ENCODE results near the gene CWC27.

The CWC27 gene

GRCh38 chr5:65041296-65042158, 272.8 kb downstream of the CWC27 start:
- DNase-seq = no peak

DNA sequence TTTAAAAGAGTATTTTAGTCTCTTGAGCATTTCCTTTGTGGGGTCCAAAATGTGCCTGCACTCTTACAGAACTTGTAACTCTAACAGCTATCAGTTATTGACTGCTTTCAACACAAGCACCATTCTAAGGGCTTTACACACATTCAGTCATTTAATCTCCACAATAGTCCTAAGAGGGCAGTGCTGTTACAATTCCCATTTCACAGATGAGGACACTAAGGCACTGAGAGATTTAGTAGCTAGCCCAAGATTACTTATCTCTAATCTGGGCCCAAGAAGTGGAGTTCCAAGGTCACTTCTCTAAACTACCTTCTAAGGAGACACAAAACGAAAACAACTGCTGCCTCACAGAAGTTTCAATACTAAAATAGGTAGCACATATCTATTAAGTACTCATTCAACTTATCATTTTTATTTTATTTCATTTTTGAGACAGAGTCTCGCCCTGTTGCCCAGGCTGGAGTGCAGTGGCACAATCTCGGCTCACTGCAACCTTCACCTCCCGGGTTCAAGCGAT, 275.2 kb downstream of the CWC27 start:
- DNase-seq = no peak

DNA sequence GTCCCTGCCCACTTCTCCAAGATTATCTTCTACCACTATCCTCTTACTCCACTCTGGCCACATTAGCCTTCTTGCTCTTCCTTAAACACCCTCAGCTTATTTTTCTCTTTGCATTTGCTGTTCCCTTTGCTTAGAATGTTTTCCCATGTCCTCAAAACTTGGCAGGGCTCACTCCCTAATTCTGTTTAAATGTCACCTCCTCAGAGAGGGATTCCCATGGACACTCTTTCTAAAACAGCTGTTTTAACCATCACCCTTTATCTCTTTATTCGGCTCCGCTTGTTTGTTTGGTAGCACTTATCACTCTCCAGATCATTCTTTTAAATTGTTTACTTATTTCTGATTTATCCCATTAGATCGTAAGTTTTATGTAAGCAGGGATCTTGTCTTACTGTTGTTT, 278.5 kb downstream of the CWC27 start:
- DNase-seq = no peak

- DNase-seq = no peak
These were observed 279.4 kb downstream of the CWC27 start for GRCh38 chr5:65047948-65048690.

DNA sequence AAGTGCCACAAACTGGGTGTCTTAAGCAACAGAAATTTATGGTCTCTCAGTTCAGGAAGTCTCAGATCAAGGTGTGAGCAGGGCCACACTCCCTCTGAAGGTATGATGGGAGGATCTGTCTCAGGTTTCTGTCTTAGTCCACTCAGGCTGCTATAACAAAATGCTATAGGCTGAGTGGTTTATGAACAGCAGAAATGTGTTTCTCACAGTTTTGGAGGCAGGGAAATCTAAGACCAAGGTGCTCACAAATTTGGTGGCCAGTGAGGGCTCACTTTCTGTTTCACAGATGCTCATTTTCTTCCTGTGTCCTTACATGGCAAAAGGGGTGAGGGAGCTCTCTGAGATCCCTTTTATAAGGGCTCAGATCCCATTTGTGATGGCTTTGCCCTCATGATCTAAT, 281.4 kb downstream of the CWC27 start:
- DNase-seq = no peak

- no peak for DNase-seq
These were observed 282.2 kb downstream of the CWC27 start for GRCh38 chr5:65050826-65051498.

GRCh38 chr5:65055938-65056337, 287.2 kb downstream of the CWC27 start:
- no peak for DNase-seq

DNA sequence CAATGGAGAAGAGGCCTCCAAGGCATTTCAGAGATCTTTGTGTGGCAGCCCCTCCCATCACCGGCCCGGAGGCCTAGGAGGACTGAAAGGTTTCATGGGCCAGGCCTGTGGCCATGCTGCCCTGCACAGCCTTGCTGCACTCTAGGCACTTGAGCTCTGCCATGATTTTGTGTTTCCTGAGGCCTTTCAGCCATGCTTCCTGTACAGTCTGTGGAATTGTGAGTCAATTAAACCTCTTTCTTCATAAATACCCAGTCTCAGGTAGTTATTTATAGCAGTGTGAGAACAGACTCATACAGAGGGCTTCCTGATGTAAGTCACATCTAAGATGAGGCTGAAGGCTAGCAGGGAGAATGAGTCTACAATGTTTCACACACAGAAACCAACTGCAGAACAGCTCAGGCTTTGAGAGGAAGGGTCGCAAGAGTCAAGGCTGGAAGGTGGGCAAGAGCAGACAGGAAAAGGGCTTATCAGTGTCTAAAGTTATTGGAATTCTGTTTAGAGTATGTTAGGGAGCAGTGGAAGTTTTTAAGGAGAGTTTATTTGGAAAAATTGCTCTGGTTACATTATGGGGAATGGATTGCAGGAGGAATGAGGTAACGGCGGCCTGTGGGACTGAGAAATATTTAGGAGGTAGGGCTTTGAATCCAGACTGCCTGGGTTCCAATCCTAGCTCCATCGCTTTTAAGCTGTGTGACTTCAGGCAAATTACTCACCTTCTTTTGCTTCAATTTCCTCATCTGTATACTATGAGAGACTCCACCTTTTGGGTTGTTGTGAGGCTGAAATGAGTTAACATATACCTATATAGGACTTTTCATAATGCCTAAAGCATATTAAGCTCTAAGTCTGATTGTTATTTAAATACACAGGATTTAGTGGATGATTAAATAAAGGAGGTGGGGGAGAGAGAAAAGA, 291.2 kb downstream of the CWC27 start:
- no peak for DNase-seq

GRCh38 chr5:65061250-65061973, 292.7 kb downstream of the CWC27 start:
- DNase-seq = no peak

- no peak for DNase-seq
These were observed 293.2 kb downstream of the CWC27 start for GRCh38 chr5:65061974-65062353.

GRCh38 chr5:65062469-65063083, 293.8 kb downstream of the CWC27 start:
- no peak for DNase-seq

DNA sequence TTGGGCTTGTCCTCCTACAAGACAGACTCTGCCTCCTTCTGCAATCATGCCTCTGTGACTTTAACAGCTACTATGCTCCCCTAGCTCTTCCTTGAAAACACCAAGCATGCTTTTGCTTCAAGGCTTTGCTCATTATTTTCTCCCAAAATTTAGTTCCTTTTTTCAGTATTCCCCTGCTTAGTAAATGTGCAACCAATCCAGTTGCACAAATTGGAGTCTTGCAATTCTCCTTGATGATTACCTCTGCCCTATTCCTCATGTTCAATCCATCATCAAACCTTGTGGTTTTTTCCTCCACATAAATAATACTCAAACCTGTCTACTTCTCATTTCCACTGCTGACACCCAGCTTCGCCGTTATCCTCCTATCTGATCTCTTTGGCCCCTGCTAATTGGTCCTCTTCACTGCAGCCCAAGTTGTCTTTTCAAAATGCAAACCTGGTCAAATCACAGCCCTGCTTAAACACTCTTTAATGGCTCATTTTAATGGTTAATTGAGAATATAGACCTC, 296.3 kb downstream of the CWC27 start:
- no peak for DNase-seq

DNA sequence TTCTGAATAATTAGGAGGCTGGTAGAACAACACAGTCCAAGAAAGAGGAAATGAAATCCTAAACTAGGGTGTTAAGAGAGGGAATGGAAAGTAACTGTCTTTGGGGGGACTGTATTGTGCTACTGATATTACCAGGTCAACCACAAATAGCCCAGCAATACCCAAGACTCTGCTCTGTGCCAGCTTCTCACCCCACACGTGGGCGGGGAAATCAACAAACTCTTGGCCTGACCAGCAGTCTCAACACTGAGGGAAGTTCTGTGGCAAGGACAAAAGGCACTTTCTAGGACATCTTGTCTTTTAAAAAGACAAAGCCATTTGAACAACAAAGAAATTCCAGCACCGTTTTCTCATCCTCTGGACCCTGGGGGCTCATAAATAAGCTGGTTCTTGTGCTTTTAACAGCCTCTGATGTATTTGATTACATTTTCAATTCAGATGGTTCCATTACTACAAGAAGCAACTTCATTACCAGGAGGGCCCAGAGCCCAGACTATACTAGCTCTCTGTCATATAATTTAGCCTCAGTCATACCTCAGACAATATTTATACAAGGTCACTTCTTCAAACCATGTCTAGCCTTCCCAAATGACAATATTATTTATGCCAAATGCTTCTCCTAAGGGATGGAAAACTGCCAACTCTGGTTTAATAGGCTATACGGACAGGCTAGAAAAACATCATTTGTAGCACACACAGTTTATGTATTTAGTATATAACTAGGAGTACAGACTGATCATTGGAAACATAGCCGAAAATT, 297.8 kb downstream of the CWC27 start:
- no peak for DNase-seq

DNA sequence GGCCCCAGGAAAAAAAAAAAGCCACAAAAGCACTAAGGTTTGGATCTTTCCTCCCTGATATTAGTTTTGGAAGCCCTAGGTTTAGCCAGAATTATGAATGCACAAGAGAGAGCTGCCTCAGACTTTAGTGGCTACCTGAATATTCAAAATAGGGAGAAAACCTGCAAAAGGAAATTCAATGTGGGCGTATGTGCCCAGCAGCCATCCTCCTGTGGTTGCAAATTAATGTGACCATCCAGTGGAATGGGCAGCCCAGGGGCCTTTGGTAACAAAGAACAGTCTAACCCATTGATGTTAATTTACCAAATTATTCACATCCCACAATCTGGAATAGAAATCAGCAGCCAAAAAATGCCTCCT, 298.4 kb downstream of the CWC27 start:
- no peak for DNase-seq
